HG03066 (cell line): ENCODE data around the gene DPEP1.
"Not testable (repeated sequence)": the region's sequence is repeated elsewhere in the genome, so short reads cannot be mapped to it uniquely, and the experiment has no call there.

Source experiments
- ATAC-seq: cut with Tn5 transposase; IDR thresholded peaks from one replicate; pipeline ENCODE4 v1.9.1; 2021; ENCODE audit warnings: low read depth; ENCODE audit not compliant: unreplicated experiment

Gene DPEP1

GRCh38 chr16:89615596-89616090, 2.2 kb downstream of the DPEP1 start:
- no peak for ATAC-seq

- no peak for ATAC-seq
These were observed 3.2 kb downstream of the DPEP1 start for GRCh38 chr16:89616623-89617022.

DNA sequence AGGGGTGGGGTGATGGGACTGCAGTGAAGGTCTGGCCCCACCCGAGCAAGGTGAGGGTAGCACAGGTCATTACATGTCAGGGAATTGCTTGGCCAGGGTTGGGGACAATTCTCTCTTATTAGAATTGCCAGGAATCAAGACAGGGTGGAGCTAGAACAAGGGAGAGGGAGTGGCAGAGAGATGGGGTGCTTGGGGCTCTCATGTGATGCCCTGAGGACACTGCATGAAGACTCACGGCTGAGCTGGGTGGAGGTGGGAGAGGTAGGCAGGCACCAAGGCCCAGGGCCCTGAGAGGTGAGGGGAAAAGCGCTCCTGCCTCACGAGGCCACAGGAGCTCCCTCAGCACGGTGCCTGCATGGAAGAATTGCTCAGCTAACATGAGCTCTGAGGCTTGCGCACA, 3.6 kb downstream of the DPEP1 start:
- ATAC-seq = no peak

DNA sequence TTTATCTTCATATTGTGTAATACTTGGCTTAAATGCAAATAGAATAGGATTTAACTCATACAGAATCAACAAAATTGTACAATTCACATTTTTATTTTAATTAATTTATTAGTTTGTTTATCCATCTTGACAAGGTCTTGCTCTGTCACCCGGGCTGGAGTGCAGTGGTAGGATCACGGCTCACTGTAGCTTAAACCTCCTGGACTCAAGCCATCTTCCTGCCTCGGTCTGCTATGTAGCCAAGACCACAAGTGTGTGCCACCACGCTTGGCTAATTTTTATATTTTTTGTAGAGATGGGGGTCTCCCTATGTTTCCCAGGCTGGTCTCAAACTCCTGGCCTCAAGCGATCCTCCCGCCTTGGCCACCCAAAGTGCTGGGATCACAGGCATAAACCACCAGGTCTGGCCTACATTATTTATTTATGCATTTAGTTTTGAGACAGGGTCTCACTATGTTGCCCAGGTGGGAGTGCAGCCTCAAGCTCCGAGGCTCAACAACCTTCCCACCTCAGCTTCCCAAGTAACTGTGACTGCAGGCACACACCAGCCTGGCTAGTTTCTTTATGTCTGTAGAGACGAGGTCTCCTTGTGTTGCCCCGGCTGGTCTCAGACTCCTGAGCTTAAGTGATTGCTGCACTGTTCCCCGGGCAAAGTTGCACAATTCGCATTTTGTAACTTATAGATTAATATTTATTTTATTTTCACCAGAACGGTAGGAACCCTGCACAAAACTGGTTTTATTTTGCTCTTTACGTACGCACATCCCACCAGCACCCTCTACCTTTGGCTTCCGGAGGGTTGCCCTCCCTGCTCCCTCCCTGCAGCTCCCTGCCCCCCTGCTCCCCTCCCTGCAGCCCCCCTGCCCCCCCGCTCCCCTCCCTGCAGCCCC, 4.9 kb downstream of the DPEP1 start:
- no peak for ATAC-seq

GRCh38 chr16:89619840-89620239, 6.4 kb downstream of the DPEP1 start:
- ATAC-seq = no peak

- ATAC-seq = no peak
These were observed 7.0 kb downstream of the DPEP1 start for GRCh38 chr16:89620406-89620841.

- no peak for ATAC-seq
These were observed 7.8 kb downstream of the DPEP1 start for GRCh38 chr16:89621136-89621697.

GRCh38 chr16:89621698-89622409, 8.4 kb downstream of the DPEP1 start:
- ATAC-seq = no peak

GRCh38 chr16:89623511-89624261, 10.2 kb downstream of the DPEP1 start:
- no peak for ATAC-seq

DNA sequence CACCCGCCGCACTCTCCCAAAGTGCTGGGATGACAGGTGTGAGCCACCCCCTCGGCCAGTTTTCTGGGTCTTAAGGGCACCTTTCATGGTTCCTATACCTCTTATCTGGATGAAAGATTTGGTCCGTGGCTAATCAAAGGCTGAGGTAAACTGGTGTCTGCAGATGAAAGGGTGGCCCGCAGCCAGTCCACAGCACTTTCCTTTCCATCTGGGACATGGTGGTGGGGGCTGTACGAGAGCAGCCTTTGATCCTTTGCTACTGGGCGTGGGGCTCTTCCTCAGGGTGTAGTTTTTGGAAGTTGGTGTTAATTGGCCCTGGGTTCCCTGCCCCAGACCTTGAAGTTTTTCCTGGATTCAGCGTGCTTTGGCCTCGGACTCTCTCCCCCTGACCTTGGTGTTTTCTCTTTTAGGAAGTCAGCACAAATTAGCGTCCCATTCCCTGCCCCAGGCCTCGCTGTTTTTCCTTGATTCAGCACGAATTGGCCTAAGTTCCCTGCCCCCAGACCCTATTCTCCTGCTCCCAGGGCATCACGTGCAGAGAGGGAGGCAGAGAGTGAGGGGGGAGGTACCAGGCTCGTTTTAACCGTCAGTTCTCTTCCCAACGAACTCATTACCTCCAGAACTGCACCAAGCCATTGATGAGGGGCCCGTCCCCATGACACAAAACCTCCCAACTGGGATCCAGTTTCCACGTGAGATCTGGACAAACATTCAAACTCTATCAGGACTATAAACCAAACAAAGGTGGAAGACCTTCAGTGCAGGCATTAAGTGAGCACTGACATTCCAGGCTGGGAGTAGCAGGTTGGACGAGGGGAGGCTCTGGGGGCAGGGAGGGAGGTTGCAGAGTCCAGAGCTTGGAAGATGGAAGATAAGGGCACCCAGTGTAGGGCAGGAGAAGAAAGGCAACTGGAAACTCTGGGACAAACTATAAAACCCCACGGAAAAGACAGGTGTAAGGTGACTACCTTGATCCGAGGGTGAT, 11.6 kb downstream of the DPEP1 start:
- ATAC-seq = no peak

DNA sequence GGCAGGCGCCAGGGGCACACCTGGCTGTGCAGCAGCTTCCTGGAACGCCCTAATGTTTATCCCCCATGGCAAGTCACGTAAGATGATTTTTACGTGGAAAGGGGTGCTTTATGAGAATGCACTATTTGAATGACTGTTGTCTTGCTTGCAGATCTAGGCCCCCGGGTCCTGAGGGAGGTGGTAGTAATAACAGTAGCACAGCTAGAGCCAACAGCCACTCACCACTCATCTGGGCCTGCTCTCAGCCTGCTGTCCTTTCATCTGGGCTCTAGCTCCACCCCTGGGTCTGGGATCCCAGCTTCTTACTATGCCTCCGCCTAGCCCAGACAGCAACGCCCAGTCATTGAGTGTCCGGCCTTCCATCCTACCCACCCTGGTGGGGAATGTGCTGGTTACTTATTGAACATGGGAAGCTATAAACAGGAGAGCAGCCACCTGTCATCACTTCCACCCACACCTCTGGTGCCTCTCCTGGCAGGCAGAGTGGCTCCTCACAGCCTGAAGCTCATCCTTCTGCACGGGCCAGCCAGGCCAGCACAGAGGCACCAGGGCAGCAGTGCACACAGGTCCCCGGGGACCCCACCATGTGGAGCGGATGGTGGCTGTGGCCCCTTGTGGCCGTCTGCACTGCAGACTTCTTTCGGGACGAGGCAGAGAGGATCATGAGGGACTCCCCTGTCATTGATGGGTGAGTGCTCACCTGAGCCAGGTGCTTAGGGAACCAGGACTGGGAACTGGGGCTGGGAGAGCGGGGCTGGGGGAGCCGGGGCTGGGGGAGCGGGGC, 16.6 kb downstream of the DPEP1 start:
- ATAC-seq = no peak

DNA sequence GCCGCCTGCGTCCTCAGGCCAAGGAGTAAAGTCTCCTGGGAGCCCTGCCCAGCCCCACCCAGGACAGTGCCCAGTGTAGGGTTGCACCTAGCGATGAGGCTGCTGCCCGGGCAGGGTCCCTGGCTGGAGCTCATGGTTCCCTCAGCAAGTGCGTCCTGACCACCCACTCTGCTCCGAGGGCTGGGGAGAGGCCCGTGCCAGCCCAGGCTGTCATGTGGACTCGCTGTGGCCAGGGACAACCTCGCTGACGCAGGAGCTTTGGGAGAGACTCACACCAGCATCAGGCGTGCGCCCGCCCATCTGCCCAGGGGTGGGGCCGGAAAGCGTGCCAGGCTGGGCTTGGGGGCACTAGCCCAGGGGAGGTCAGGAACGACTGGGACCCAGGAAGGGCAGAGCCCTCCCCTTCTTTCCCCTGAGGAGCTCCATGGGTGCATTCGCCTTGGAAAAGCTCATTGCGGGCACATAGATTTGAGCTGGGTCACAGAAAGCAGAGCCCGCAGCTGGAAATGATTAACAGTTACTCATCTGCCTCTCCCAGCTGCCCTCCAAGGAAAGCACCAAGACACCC, 19.7 kb downstream of the DPEP1 start:
- ATAC-seq = no peak

DNA sequence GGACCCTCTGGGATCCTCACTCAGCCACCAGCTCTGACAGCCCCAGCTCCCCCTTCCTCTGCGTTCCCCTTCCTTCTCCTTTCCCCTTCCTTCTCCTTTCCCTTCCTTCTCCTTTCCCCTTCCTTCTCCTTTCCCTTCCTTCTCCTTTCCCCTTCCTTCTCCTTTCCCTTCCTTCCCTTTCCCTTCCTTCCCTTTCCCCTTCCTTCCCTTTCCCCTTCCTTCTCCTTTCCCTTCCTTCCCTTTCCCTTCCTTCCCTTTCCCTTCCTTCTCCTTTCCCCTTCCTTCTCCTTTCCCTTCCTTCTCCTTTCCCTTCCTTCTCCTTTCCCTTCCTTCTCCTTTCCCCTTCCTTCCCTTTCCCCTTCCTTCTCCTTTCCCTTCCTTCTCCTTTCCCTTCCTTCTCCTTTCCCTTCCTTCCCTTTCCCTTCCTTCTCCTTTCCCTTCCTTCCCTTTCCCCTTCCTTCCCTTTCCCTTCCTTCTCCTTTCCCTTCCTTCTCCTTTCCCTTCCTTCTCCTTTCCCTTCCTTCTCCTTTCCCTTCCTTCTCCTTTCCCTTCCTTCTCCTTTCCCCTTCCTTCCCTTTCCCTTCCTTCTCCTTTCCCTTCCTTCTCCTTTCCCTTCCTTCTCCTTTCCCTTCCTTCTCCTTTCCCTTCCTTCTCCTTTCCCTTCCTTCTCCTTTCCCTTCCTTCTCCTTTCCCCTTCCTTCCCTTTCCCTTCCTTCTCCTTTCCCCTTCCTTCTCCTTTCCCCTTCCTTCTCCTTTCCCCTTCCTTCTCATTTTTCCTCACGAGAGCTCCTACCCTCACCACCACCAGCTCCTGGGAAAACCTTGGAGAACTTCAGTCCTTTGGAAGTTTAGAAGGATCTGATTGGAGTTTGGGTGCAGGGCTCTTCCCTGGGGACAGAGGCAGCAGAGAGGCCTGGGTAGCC, 21.3 kb downstream of the DPEP1 start:
- not testable (repeated sequence) for ATAC-seq

- ATAC-seq = no peak
These were observed 23.2 kb downstream of the DPEP1 start for GRCh38 chr16:89636663-89637062.

DNA sequence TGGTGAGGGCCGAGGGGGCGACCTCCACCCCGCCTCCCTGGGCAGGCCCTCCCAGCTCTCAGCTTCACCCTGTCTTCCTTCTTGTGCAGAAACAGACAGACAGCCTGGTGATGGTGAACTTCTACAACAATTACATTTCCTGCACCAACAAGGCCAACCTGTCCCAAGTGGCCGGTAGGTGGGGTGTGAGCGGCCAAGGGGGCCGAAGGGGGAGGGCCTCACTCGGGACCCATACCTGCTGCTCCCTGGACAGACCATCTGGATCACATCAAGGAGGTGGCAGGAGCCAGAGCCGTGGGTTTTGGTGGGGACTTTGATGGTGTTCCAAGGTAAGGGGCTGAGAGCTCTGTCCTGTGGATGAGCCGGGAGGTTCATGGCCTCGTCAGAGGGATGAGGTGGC, 23.9 kb downstream of the DPEP1 start:
- ATAC-seq = no peak

DNA sequence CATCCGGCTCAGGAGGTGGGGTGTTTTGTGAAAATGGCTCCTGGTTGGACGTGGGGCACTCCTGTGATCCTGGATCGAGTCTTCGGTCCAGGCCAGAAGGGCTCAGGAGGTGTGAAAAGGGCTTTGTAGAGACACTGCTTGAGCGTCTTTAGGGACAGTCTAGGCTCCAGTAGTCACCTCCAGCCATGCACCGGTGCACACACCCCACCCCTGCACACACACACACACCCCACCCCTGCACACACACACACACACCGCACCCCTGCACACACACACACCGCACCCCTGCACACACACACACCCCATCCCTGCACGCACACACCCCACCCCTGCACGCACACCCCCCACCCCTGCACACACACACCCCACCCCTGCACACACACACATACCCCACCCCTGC, 25.0 kb downstream of the DPEP1 start:
- no peak for ATAC-seq

- ATAC-seq = no peak
These were observed 25.9 kb downstream of the DPEP1 start for GRCh38 chr16:89639385-89639784.
